ENCODE results near the gene KLRF1. TPM values are rescaled to one million over a fixed set of nuclear protein-coding genes. Genes with fewer than 3 reads are reported as not detected.

Gene KLRF1
- total RNA-seq, 1 experiment from 2014 or later = not detected

GRCh38 chr12:9779209-9779608, 48.1 kb upstream of the KLRF1 start:
- H2BK15ac ChIP-seq (ENCODE audit: low read depth, low read length) = no peak overlapping the region
- no peak overlapping the region for H4K5ac ChIP-seq (ENCODE audit: insufficient read length, low read depth, low read length)
- H3K9ac ChIP-seq (ENCODE audit: extremely low read depth, insufficient read length, low read length) = no peak overlapping the region
- no peak overlapping the region for H3K18ac ChIP-seq (ENCODE audit: insufficient read length, low read depth, low read length)
- H3K36me3 Mint-ChIP-seq (ENCODE audit: insufficient read depth in 1 of 3, low read depth in 3 of 3) = peaks cover 0 to 4% (median 2%) of the 10 kb centered on the region in 3 experiments; a peak in 4 of 7 replicates
- WGBS (ENCODE audit: extremely low coverage, insufficient read length, low lambda C conversion rate) = no CpG with 5 or more reads among the region's 4 CpGs
- no peak overlapping the region for H2BK20ac ChIP-seq (ENCODE audit: low read depth, low read length, poor library complexity, severe bottlenecking)
- no peak overlapping the region for H3K56ac ChIP-seq (ENCODE audit: insufficient read length, low read depth, low read length)
- no peaks in the 10 kb centered on the region for H3K9me3 ChIP-seq (ENCODE audit: control insufficient read depth, low read depth, low read length)
- no peak for DNase-seq
- TF ChIP-seq CTCF (conservative IDR thresholded peaks at IDR 0.05) = no peak
- no peak overlapping the region for H3K27ac ChIP-seq (ENCODE audit: insufficient read length, low read depth, low read length)
- H2BK5ac ChIP-seq (ENCODE audit: insufficient read length, low read length) = no peak overlapping the region
- H4K8ac ChIP-seq (replicated peaks; ENCODE audit: insufficient read length, low read depth, low read length) = no peak overlapping the region
- no peaks in the 10 kb centered on the region for H3K79me2 ChIP-seq (ENCODE audit: insufficient read depth, low read length)
- H3K4me1 Mint-ChIP-seq = peaks cover 40 to 52% of the 10 kb centered on the region in 2 experiments
- H2BK120ac ChIP-seq (ENCODE audit: low read depth, low read length, poor library complexity, severe bottlenecking) = no peak overlapping the region
- no peaks in the 10 kb centered on the region for H4K20me1 ChIP-seq (ENCODE audit: control insufficient read depth, insufficient read depth, insufficient read length)
- no peaks in the 10 kb centered on the region for H3K23me2 ChIP-seq (ENCODE audit: insufficient read length, low read depth, low read length, poor library complexity, severe bottlenecking)
- no peaks in the 10 kb centered on the region; a peak in 1 of 5 replicates for H3K9me3 Mint-ChIP-seq
- H3K4me2 ChIP-seq (ENCODE audit: insufficient read depth, insufficient read length, low read length) = no peak overlapping the region
- no peaks in the 10 kb centered on the region for H3K79me1 ChIP-seq (ENCODE audit: insufficient read depth, low read depth, low read length, poor library complexity, severe bottlenecking)
- no peak overlapping the region for H3T11ph ChIP-seq (ENCODE audit: low read length)
- H3K14ac ChIP-seq (ENCODE audit: insufficient read depth, low read length) = no peak overlapping the region
- no peak overlapping the region for H4K91ac ChIP-seq (ENCODE audit: insufficient read length, low read depth, low read length)
- no peak overlapping the region for H3K27ac Mint-ChIP-seq
- H2AFZ ChIP-seq (ENCODE audit: low read length) = no peak overlapping the region
- no peak overlapping the region for H2AK5ac ChIP-seq (ENCODE audit: insufficient read length, low read length)
- H3K23ac ChIP-seq (ENCODE audit: insufficient read length, low read depth, low read length) = no peak overlapping the region
- no peak overlapping the region for H3K4me3 Mint-ChIP-seq
- no peaks in the 10 kb centered on the region for H3K27me3 ChIP-seq (ENCODE audit: insufficient read depth, low read length)
- H2BK12ac ChIP-seq (ENCODE audit: insufficient read length, low read depth, low read length) = no peak overlapping the region
- no peaks in the 10 kb centered on the region for H3K27me3 Mint-ChIP-seq (ENCODE audit: low read depth)
- no peak overlapping the region for H3K4ac ChIP-seq (ENCODE audit: low read depth, low read length)
- peaks cover 5% of the 10 kb centered on the region; the same call in 1 of the 2 replicates for H3K4me1 ChIP-seq (ENCODE audit: insufficient read depth, low read length)
